ENCODE measurements around the gene CNGB1.

- no peak for TF ChIP-seq CTCF (conservative IDR thresholded peaks at IDR 0.05 in 1 of 2, IDR thresholded peaks at IDR 0.05 in 1 of 2; ENCODE audit: low read depth in 1 of 2, low read length in 2 of 2)
- TF ChIP-seq EZH2 (IDR thresholded peaks at IDR 0.05; ENCODE audit: low read length, missing control alignments), result no peak
Measured at GRCh38 chr16:57981636-57982035, 10.7 kb upstream of the CNGB1 start.

Data from fibroblast of lung (primary cell).